ENCODE measurements around the gene TTLL11.

The TTLL11 gene

GRCh38 chr9:121823451-121824169 lies 269.5 kb downstream of the TTLL11 start:
- no peak for TF ChIP-seq TEAD4 (IDR thresholded peaks at IDR 0.05)

- TF ChIP-seq TEAD4 (IDR thresholded peaks at IDR 0.05) (no peak), TAF1 (IDR thresholded peaks at IDR 0.05; ENCODE audit: low read depth) (no peak), NFIC (IDR thresholded peaks at IDR 0.05) (no peak), EP300 (IDR thresholded peaks at IDR 0.05; ENCODE audit: borderline replicate concordance) (no peak), USF1 (IDR thresholded peaks at IDR 0.05) (no peak)
Observed at GRCh38 chr9:121822093-121823085, 270.7 kb downstream of the TTLL11 start.

GRCh38 chr9:121821326-121821725 lies 271.8 kb downstream of the TTLL11 start:
- TF ChIP-seq MAX (IDR thresholded peaks at IDR 0.05) (no peak), USF1 (IDR thresholded peaks at IDR 0.05) (no peak), TAF1 (IDR thresholded peaks at IDR 0.05; ENCODE audit: low read depth) (no peak), YY1 (IDR thresholded peaks at IDR 0.05; ENCODE audit: low read depth) (no peak), CEBPB (IDR thresholded peaks at IDR 0.05) (no peak), NFIC (IDR thresholded peaks at IDR 0.05) (no peak), CREB1 (IDR thresholded peaks at IDR 0.05; ENCODE audit: low read depth) (no peak), RAD21 (IDR thresholded peaks at IDR 0.05; ENCODE audit: low read depth) (no peak), EP300 (IDR thresholded peaks at IDR 0.05; ENCODE audit: borderline replicate concordance) (no peak), ZBTB7A (IDR thresholded peaks at IDR 0.05; ENCODE audit: low read depth) (no peak), REST (IDR thresholded peaks at IDR 0.05; ENCODE audit: low read depth) (no peak), TCF12 (IDR thresholded peaks at IDR 0.05; ENCODE audit: low read depth) (no peak), EGR1 (IDR thresholded peaks at IDR 0.05) (no peak), FOXM1 (IDR thresholded peaks at IDR 0.05; ENCODE audit: borderline replicate concordance, low read depth) (no peak), TEAD4 (IDR thresholded peaks at IDR 0.05) (no peak)

GRCh38 chr9:121820286-121821005 lies 272.7 kb downstream of the TTLL11 start:
- no peak for TF ChIP-seq EP300 (IDR thresholded peaks at IDR 0.05; ENCODE audit: borderline replicate concordance)
- TF ChIP-seq USF1 (IDR thresholded peaks at IDR 0.05), result no peak

- TF ChIP-seq USF1 (IDR thresholded peaks at IDR 0.05) (no peak), CEBPB (IDR thresholded peaks at IDR 0.05) (no peak), EP300 (IDR thresholded peaks at IDR 0.05; ENCODE audit: borderline replicate concordance) (no peak), FOXM1 (IDR thresholded peaks at IDR 0.05; ENCODE audit: borderline replicate concordance, low read depth) (no peak), RAD21 (IDR thresholded peaks at IDR 0.05; ENCODE audit: low read depth) (no peak), TEAD4 (IDR thresholded peaks at IDR 0.05) (no peak), NFIC (IDR thresholded peaks at IDR 0.05) (no peak)
Observed at GRCh38 chr9:121819428-121820231, 273.5 kb downstream of the TTLL11 start.

- TF ChIP-seq REST (IDR thresholded peaks at IDR 0.05; ENCODE audit: low read depth) (no peak), CEBPB (IDR thresholded peaks at IDR 0.05) (no peak), ZBTB7A (IDR thresholded peaks at IDR 0.05; ENCODE audit: low read depth) (no peak), RAD21 (IDR thresholded peaks at IDR 0.05; ENCODE audit: low read depth) (no peak), EP300 (IDR thresholded peaks at IDR 0.05; ENCODE audit: borderline replicate concordance) (no peak), CREB1 (IDR thresholded peaks at IDR 0.05; ENCODE audit: low read depth) (no peak), MAX (IDR thresholded peaks at IDR 0.05) (no peak), YY1 (IDR thresholded peaks at IDR 0.05; ENCODE audit: low read depth) (no peak), TEAD4 (IDR thresholded peaks at IDR 0.05) (no peak), TAF1 (IDR thresholded peaks at IDR 0.05; ENCODE audit: low read depth) (no peak), TCF12 (IDR thresholded peaks at IDR 0.05; ENCODE audit: low read depth) (no peak)
Observed at GRCh38 chr9:121818841-121819427, 274.2 kb downstream of the TTLL11 start.

Measured in Ishikawa (cell line).